NB4 (cell line): Measurements from ENCODE around the gene PERCC1.
"Not testable (repeated sequence)": the region's sequence is repeated elsewhere in the genome, so short reads cannot be mapped to it uniquely, and the experiment has no call there.

Source experiments
- POLR2A ChIP-seq: IDR thresholded peaks from 2 replicates; pipeline ENCODE4 v1.6.1; 2011; ENCODE audit warnings: mild to moderate bottlenecking; ENCODE audit not compliant: insufficient read length; ENCODE audit errors: extremely low read depth
- TF ChIP-seq, protein P1 (sequence below): IDR thresholded peaks from one replicate; pipeline ENCODE4 v1.5.1; 2012; ENCODE audit warnings: low read depth, low read length

- TF ChIP-seq, protein P1, sequence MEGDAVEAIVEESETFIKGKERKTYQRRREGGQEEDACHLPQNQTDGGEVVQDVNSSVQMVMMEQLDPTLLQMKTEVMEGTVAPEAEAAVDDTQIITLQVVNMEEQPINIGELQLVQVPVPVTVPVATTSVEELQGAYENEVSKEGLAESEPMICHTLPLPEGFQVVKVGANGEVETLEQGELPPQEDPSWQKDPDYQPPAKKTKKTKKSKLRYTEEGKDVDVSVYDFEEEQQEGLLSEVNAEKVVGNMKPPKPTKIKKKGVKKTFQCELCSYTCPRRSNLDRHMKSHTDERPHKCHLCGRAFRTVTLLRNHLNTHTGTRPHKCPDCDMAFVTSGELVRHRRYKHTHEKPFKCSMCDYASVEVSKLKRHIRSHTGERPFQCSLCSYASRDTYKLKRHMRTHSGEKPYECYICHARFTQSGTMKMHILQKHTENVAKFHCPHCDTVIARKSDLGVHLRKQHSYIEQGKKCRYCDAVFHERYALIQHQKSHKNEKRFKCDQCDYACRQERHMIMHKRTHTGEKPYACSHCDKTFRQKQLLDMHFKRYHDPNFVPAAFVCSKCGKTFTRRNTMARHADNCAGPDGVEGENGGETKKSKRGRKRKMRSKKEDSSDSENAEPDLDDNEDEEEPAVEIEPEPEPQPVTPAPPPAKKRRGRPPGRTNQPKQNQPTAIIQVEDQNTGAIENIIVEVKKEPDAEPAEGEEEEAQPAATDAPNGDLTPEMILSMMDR: not testable (repeated sequence)
- not testable (repeated sequence) for TF ChIP-seq POLR2A
Observed at GRCh38 chr16:1469141-1469540, 38.3 kb downstream of the PERCC1 start.
